NCI-H345 treated with DMSO at 0.1 percent for 48 hours (cell line): ENCODE measurements around the gene CPNE9.

ENCODE experiments used
- DNase-seq: peaks from one replicate; lab custom pipeline; 2025; ENCODE audit not compliant: unreplicated experiment; lab: John Stamatoyannopoulos, UW

CPNE9 gene

DNA sequence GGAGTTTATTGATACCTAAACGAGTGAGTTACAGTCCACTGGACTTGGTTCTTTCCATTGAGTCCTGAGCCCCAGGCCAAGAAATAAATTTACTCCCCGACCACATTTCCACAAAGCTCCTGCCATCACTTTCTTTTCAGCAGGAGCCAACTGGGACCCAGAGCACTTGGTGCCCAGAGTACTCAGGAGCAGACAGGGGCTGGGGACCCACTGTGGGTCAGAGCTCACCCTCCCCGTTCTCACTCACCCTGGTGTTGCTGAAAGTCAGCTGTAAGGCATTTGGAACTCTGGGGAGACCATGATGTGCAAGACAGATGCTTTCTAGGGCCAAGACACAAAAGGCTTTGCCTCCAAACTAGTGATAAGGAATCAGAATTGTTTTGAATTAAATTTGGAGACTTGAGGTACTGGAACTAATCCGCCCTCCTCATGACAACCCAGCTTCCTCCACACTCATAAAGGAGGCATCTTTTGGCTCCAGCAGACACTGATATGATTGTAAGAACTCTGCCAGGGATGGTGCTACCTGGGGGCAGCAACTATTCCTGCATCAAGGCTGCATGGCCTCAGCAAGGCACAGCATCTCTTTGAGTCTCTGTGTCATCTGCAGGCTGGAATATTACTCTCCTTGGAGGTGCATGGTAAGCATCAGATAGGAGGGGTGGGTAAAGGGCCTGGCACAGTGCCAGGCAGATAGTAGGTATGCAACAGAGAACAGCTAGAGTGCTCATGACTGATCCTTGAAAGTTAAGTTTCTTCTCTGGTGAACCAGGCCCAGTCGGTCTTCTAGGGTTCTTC lies 73.5 kb downstream of the CPNE9 start:
- DNase-seq, result no peak

DNA sequence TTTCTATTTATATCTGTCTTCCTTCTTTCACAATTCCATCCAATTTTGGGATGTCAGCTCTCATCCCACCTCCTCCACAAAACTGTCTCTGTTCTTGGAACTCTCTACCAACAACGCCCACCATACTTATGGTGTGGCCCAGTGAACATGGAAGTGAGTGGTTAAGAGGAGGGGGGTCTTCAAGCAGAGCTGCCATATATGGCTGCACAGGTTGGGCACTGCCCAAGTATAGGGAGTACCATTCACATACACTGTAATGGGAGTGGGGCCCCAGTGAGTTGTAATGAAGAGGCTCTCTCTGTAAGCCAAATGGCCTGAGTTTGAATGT lies 74.0 kb downstream of the CPNE9 start:
- no peak for DNase-seq

- no peak for DNase-seq
Observed at GRCh38 chr3:9778143-9779074, 74.8 kb downstream of the CPNE9 start.

DNA sequence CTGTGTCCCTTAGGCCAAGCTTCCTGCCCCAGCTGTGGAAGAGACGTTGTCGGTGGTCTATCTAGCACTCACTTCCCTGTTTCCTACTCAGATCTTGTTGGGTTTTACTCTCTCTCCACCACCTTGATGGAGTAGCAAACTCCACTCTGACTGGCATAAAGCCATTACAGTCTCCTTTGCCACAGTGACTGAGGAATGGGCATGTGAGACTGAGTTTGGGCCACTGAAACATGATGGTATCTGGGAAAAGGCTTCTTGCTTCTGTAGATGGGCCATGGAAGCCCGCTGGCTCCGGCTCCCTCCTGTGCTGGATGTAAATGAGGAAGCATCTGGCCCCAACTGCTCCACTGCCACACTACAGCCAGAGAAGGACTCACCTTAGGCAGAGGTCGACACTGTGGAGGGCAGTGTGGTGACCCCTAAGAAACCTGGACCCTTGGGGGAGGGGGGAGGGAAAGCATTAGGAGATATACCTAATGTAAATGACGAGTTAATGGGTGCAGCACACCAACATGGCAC lies 75.5 kb downstream of the CPNE9 start:
- DNase-seq, result no peak
